Amniotic stem cell (primary cell): ENCODE data around the gene FRAT1.

ENCODE experiments used
- DNase-seq: peaks from one replicate; lab custom pipeline; 2025; lab: John Stamatoyannopoulos, UW

The FRAT1 gene

GRCh38 chr10:97367126-97367649, 48.1 kb downstream of the FRAT1 start:
- DNase-seq, result no peak
